Endometrial microvascular endothelial cells (primary cell): ENCODE results near the gene RSPO3. TPM values are rescaled to one million over a fixed set of nuclear protein-coding genes. Genes with fewer than 3 reads are reported as not detected.
"Not testable (repeated sequence)": the region's sequence is repeated elsewhere in the genome, so short reads cannot be mapped to it uniquely, and the experiment has no call there.

Experiments used
- in situ Hi-C: cut with HindIII; loops from 2 replicates; pipeline ENCODE4 v1.10.0; 2017; ENCODE audit warnings: low sequenced_read_pairs, low pct_unique_long_range_greater_than_20kb; ENCODE audit errors: inconsistent ontology term
- total RNA-seq: library from RNA; depleted of rRNA; stranded (reverse); fragments of >200 nt; gene quantifications from one replicate; pipeline ENCODE4 v1.2.3, GENCODE V29; 2015; ENCODE audit errors: inconsistent ontology term

Gene RSPO3
- total RNA-seq, 1 donor from 2014 or later, result 0.37 TPM

DNA sequence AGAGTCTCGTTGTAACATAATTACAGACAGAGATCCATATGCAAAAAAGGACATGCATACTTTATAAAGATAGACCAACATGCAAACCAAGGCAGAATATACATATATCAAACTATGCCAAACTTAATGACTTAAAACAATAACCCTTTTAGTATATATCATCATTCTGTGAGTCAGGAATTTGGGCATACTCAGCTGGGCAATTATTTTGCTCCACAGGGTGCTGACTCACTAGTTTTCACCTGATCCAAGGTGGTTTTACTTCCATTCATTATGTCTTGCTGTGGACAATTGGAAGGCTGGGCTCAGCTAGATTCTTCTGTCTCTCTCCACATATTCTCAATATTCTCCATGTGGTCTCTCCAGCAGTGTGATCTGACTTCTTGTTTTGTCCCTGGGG, 107.0 kb downstream of the RSPO3 start:
- in situ Hi-C loops, result no loop called here

- in situ Hi-C loops, result not testable (repeated sequence)
Observed at GRCh38 chr6:127233819-127234218, 115.3 kb downstream of the RSPO3 start.

DNA sequence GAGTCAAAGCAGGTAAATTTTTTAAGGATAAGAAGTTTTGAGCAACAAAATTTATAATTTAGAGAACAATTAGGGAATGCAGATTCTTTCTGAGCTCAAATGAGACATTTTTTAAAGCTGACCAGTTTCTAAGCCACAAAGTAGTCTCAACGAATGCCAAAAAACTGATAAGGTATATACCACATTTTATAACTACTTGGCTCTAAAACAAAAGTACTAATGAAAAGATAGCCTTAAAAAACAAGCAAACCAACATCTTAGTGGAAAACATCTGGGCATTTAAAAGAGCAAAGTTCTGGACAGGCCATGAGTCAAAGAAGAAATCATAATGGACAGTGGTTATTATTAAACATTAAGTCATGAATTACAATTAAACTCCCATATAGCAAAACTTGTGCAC, 125.0 kb downstream of the RSPO3 start:
- in situ Hi-C loops, result no loop called here

Other genes starting within 250 kb of the RSPO3 start
- 16.8 TPM for gene RNF146, start 148.2 kb downstream of the RSPO3 start, total RNA-seq
- gene ECHDC1, start 224.9 kb downstream of the RSPO3 start, total RNA-seq, result 93.4 TPM